ENCODE data around the gene HCN4. TPM values are rescaled to one million over a fixed set of nuclear protein-coding genes. Genes with fewer than 3 reads are reported as not detected.

HCN4 gene
- total RNA-seq, 4 donors from 2014 or later = not detected

- no peak for TF ChIP-seq CTCF (IDR thresholded peaks at IDR 0.05)
- TF ChIP-seq POLR2A (IDR thresholded peaks at IDR 0.05) = no peak
- H3K36me3 ChIP-seq = peaks cover 0 to 98% (median 8%) of the 10 kb centered on the region in 3 donors
- H3K27me3 ChIP-seq = no peaks in the 10 kb centered on the region
- no peak overlapping the region for H3K4me3 ChIP-seq
- no peaks in the 10 kb centered on the region for H3K9me3 ChIP-seq
- intact Hi-C loops (cut with DNase I) = no loop called here
- no peak for DNase-seq
- H3K4me1 ChIP-seq = no peaks in the 10 kb centered on the region
- no peak overlapping the region for H3K27ac ChIP-seq
- WGBS, 2 donors = 82 to 89% methylated on average over 7 to 9 of the region's 9 CpGs
These were observed 72.0 kb downstream of the HCN4 start for GRCh38 chr15:73296609-73297353.

DNA sequence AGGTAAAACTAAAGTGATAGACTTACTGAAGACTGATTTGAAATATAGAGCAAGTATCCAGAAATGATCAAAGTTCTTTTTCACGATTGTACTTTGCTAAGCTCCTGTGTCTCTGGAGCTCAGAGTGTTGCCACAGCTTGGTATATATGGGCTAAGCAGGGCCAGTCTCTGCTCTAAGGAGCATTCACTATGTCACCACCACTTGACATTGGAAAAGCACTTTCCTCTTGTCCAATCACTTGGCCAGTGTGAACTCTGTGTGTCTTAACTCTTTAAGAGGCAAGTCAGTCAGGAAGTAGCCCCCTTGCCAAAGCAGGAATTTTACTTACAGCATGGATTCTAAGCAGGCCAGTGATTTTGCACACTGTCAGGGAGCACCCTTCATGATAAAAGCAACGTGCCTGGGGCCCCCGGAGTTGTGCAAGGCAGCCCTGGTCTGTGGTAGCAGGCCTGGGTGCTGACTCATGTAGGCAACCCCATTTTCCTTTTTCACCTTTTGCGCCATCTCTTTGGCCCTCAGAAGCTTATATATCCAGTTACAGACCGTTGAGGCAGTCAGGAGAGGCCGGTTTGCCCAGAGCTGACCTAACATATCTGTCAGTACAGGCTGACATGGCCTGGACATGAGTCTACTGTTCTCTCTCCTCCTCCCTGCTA is 73.0 kb downstream of the HCN4 start:
- Histone ChIP-seq H3K4me1 (no peaks in the 10 kb centered on the region), H3K9me3 (no peaks in the 10 kb centered on the region), H3K27ac (no peak overlapping the region), H3K4me3 (no peak overlapping the region), H3K36me3 (peaks cover 0 to 98% (median 4%) of the 10 kb centered on the region in 3 donors), H3K27me3 (no peaks in the 10 kb centered on the region)
- DNase-seq = no peak
- intact Hi-C loops (cut with DNase I) = no loop called here
- WGBS, 2 donors = 45 to 74% methylated on average over 6 of the region's 6 CpGs
- TF ChIP-seq POLR2A (IDR thresholded peaks at IDR 0.05) (no peak), CTCF (IDR thresholded peaks at IDR 0.05) (no peak)

- Histone ChIP-seq H3K36me3 (peaks cover 0 to 98% (median 4%) of the 10 kb centered on the region in 3 donors), H3K4me3 (no peak overlapping the region), H3K27me3 (no peaks in the 10 kb centered on the region), H3K27ac (no peak overlapping the region), H3K9me3 (no peaks in the 10 kb centered on the region), H3K4me1 (no peaks in the 10 kb centered on the region)
- TF ChIP-seq POLR2A (IDR thresholded peaks at IDR 0.05) = no peak
- no peak for TF ChIP-seq CTCF (IDR thresholded peaks at IDR 0.05)
- intact Hi-C loops (cut with DNase I) = no loop called here
- WGBS, 2 donors = 70 to 71% methylated on average over 3 to 4 of the region's 4 CpGs
- no peak for DNase-seq
These were observed 75.0 kb downstream of the HCN4 start for GRCh38 chr15:73293773-73294172.

- intact Hi-C loops (cut with DNase I) = no loop called here
- Histone ChIP-seq H3K27ac (no peak overlapping the region), H3K4me3 (no peak overlapping the region), H3K4me1 (no peaks in the 10 kb centered on the region), H3K9me3 (no peaks in the 10 kb centered on the region), H3K27me3 (no peaks in the 10 kb centered on the region), H3K36me3 (peaks cover 0 to 99% (median 0%) of the 10 kb centered on the region in 3 donors)
- WGBS, 2 donors = 80 to 83% methylated on average over 1 of the region's 1 CpG
- no peak for TF ChIP-seq CTCF (IDR thresholded peaks at IDR 0.05)
- no peak for TF ChIP-seq POLR2A (IDR thresholded peaks at IDR 0.05)
- no peak for DNase-seq
These were observed 77.3 kb downstream of the HCN4 start for GRCh38 chr15:73291441-73291840.

DNA sequence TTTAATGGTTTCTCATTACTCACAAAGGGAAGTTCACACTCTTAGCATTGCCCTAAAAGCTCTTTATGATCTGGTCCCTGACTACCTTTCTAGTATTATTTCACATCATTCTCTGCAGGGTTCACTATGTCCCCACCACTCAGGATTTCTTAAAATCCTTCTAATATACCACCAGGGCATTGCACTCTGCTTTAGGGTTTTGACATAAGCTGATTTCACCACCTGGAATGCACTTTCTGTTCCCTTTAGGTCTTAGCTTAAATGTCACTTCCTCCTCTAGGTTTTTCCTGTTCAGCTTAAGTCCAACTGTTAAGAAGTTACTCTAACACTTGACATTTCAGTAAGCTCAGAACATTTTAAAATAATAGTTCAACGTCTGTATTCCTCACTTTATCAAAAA is 81.7 kb downstream of the HCN4 start:
- H3K27ac ChIP-seq = no peak overlapping the region

More for the DNA sequence above, 81.7 kb downstream of the HCN4 start:
- intact Hi-C loops (cut with DNase I) = no loop called here
- Histone ChIP-seq H3K4me1 (no peaks in the 10 kb centered on the region), H3K36me3 (peaks cover 0 to 97% (median 0%) of the 10 kb centered on the region in 3 donors), H3K4me3 (no peak overlapping the region), H3K27me3 (no peaks in the 10 kb centered on the region), H3K9me3 (no peaks in the 10 kb centered on the region)
- no peak for TF ChIP-seq CTCF (IDR thresholded peaks at IDR 0.05)
- TF ChIP-seq POLR2A (IDR thresholded peaks at IDR 0.05) = no peak
- no peak for DNase-seq
- 57 to 60% methylated on average over 1 of the region's 1 CpG for WGBS, 2 donors

Measured in esophagus squamous epithelium (tissue), 5 donors.